ENCODE results near the gene ALDH1A2. TPM values are rescaled to one million over a fixed set of nuclear protein-coding genes. Genes with fewer than 3 reads are reported as not detected.

ALDH1A2 gene
- polyA plus RNA-seq, 1 donor (not counting 4 experiments of a cell fraction or from before 2014, with no cell fraction given), result 1.9 TPM

- Histone ChIP-seq H2AFZ (ENCODE audit: control insufficient read depth, low read length) (no peak overlapping the region), H3K79me2 (ENCODE audit: control insufficient read depth, insufficient read depth, low read length) (no peaks in the 10 kb centered on the region), H3K4me2 (ENCODE audit: control insufficient read depth, extremely low read depth, insufficient read depth, low read depth, low read length) (no peak overlapping the region), H3K9me3 (ENCODE audit: control insufficient read depth, low read depth, low read length) (no peaks in the 10 kb centered on the region), H3K4me1 (ENCODE audit: control insufficient read depth, extremely low read depth, insufficient read depth, low read length) (peaks cover 9% of the 10 kb centered on the region), H3K27ac (ENCODE audit: control insufficient read depth, insufficient read depth, low read length) (no peak overlapping the region), H3K9ac (ENCODE audit: control insufficient read depth, extremely low read depth, insufficient read depth, low read length) (no peak overlapping the region), H3K4me3 (ENCODE audit: control insufficient read depth in 2 of 3, extremely low read depth in 1 of 3, insufficient read depth in 2 of 3, low read depth in 1 of 3, low read length in 3 of 3) (no peak overlapping the region), H4K20me1 (ENCODE audit: control insufficient read depth, extremely low read depth, insufficient read depth, low read length) (no peaks in the 10 kb centered on the region), H3K9me1 (ENCODE audit: control insufficient read depth, extremely low read depth, insufficient read depth, low read length) (no peaks in the 10 kb centered on the region), H3K27me3 (ENCODE audit: control insufficient read depth, extremely low read depth, insufficient read depth, low read length) (no peaks in the 10 kb centered on the region), H3K36me3 (ENCODE audit: control insufficient read depth in 2 of 2, extremely low read depth in 1 of 2, insufficient read depth in 2 of 2, low read length in 2 of 2) (no peaks in the 10 kb centered on the region)
- FAIRE-seq, result no peak
- no peak for DNase-seq (ENCODE audit: low read depth, low spot score)
- TF ChIP-seq EZH2 (IDR thresholded peaks at IDR 0.05; ENCODE audit: low read length) (no peak), CTCF (optimal IDR thresholded peaks at IDR 0.05 in 1 of 3, IDR thresholded peaks at IDR 0.05 in 1 of 3, conservative IDR thresholded peaks at IDR 0.05 in 1 of 3; ENCODE audit: extremely low read depth in 1 of 3, insufficient read depth in 2 of 3, low read length in 3 of 3) (no peak)
- dilution Hi-C loops (cut with MboI; ENCODE audit: extremely low pct_ligation_motif_present, low sequenced_read_pairs), result no loop called here
Measured at GRCh38 chr15:58044551-58044950, 21.0 kb downstream of the ALDH1A2 start.

GRCh38 chr15:58043192-58043903, 22.2 kb downstream of the ALDH1A2 start:
- H2AFZ ChIP-seq (ENCODE audit: control insufficient read depth, low read length), result no peak overlapping the region
- H4K20me1 ChIP-seq (ENCODE audit: control insufficient read depth, extremely low read depth, insufficient read depth, low read length), result no peaks in the 10 kb centered on the region
- dilution Hi-C loops (cut with MboI; ENCODE audit: extremely low pct_ligation_motif_present, low sequenced_read_pairs), result no loop called here
- no peaks in the 10 kb centered on the region for H3K36me3 ChIP-seq (ENCODE audit: control insufficient read depth in 2 of 2, extremely low read depth in 1 of 2, insufficient read depth in 2 of 2, low read length in 2 of 2)
- no peaks in the 10 kb centered on the region for H3K27me3 ChIP-seq (ENCODE audit: control insufficient read depth, extremely low read depth, insufficient read depth, low read length)
- no peaks in the 10 kb centered on the region for H3K9me3 ChIP-seq (ENCODE audit: control insufficient read depth, low read depth, low read length)
- no peak overlapping the region for H3K27ac ChIP-seq (ENCODE audit: control insufficient read depth, insufficient read depth, low read length)
- H3K4me2 ChIP-seq (ENCODE audit: control insufficient read depth, extremely low read depth, insufficient read depth, low read depth, low read length), result no peak overlapping the region
- no peak overlapping the region for H3K9ac ChIP-seq (ENCODE audit: control insufficient read depth, extremely low read depth, insufficient read depth, low read length)
- no peaks in the 10 kb centered on the region for H3K9me1 ChIP-seq (ENCODE audit: control insufficient read depth, extremely low read depth, insufficient read depth, low read length)
- FAIRE-seq (peak; percentile 84), DNase-seq (ENCODE audit: low read depth, low spot score) (no peak)
- no peaks in the 10 kb centered on the region for H3K79me2 ChIP-seq (ENCODE audit: control insufficient read depth, insufficient read depth, low read length)
- H3K4me1 ChIP-seq (ENCODE audit: control insufficient read depth, extremely low read depth, insufficient read depth, low read length), result peaks cover 21% of the 10 kb centered on the region
- no peak for TF ChIP-seq EZH2 (IDR thresholded peaks at IDR 0.05; ENCODE audit: low read length)
- TF ChIP-seq CTCF (optimal IDR thresholded peaks at IDR 0.05 in 1 of 3, IDR thresholded peaks at IDR 0.05 in 1 of 3, conservative IDR thresholded peaks at IDR 0.05 in 1 of 3; ENCODE audit: extremely low read depth in 1 of 3, insufficient read depth in 2 of 3, low read length in 3 of 3), result peak in 2 of 3 experiments; percentile 58 to 61
- H3K4me3 ChIP-seq (ENCODE audit: control insufficient read depth in 2 of 3, extremely low read depth in 1 of 3, insufficient read depth in 2 of 3, low read depth in 1 of 3, low read length in 3 of 3), result no peak overlapping the region

Data from keratinocyte (primary cell).